GM10248 (cell line): ENCODE measurements around the gene SHC2.

Source experiments
- CTCF ChIA-PET: fragments of 300-600 bp; sonication (Branson Sonifier 250); formaldehyde crosslinking; extraction: SDS; loops from one replicate; lab custom pipeline; 2021; ENCODE audit warnings: antibody characterized with exemption; lab: Yijun Ruan, JAX
- POLR2A ChIA-PET: fragments of 350-650 bp; sonication (Branson Sonifier 250); formaldehyde crosslinking; extraction: SDS; loops from one replicate; lab custom pipeline; 2020; ENCODE audit warnings: antibody characterized with exemption; lab: Yijun Ruan, JAX
- DNase-seq: peaks from one replicate; pipeline ENCODE4 v3.0.0; 2012; ENCODE audit errors: extremely low spot score
- CTCF ChIP-seq: IDR thresholded peaks from 2 replicates; pipeline ENCODE4 v1.5.1; 2012; ENCODE audit warnings: mild to moderate bottlenecking, low read depth; ENCODE audit errors: extremely low read depth, missing control alignments, control extremely low read depth

Gene SHC2

GRCh38 chr19:501646-502045 is 40.8 kb upstream of the SHC2 start:
- ChIA-PET CTCF (no interaction called here), POLR2A (no interaction called here)
- TF ChIP-seq CTCF = no peak

GRCh38 chr19:498977-499623 is 38.3 kb upstream of the SHC2 start:
- DNase-seq = no peak
- ChIA-PET CTCF (interaction anchor here (2.3 kb wide), 1 partner anchor 11 kb away, joined by 10 read pairs; no protein-coding TSS in a partner anchor), POLR2A (no interaction called here)
- no peak for TF ChIP-seq CTCF

More at GRCh38 chr19:501646-502045, 40.8 kb upstream of the SHC2 start:
- no peak for DNase-seq

GRCh38 chr19:498511-498891 is 37.7 kb upstream of the SHC2 start:
- no peak for DNase-seq
- TF ChIP-seq CTCF = no peak
- CTCF ChIA-PET = interaction anchor here (1.2 kb wide), 2 partner anchors 8 to 12 kb away, joined by 3 to 6 read pairs; no protein-coding TSS in a partner anchor
- POLR2A ChIA-PET = no interaction called here

GRCh38 chr19:497869-498510 is 37.2 kb upstream of the SHC2 start:
- TF ChIP-seq CTCF = no peak
- no peak for DNase-seq
- ChIA-PET POLR2A (no interaction called here), CTCF (interaction anchor here (1.2 kb wide), 2 partner anchors 9 to 12 kb away, joined by 3 to 6 read pairs; no protein-coding TSS in a partner anchor)

- ChIA-PET CTCF (interaction anchor here (1.2 kb wide), 2 partner anchors 9 to 13 kb away, joined by 3 to 6 read pairs; no protein-coding TSS in a partner anchor), POLR2A (no interaction called here)
- DNase-seq = no peak
- TF ChIP-seq CTCF = no peak
These were observed 36.6 kb upstream of the SHC2 start for GRCh38 chr19:497491-497868.

- POLR2A ChIA-PET = no interaction called here
- TF ChIP-seq CTCF = no peak
- CTCF ChIA-PET = no interaction called here
- no peak for DNase-seq
These were observed 36.2 kb upstream of the SHC2 start for GRCh38 chr19:496986-497385.
